HepG2 (cell line): ENCODE measurements around the gene GLCE. TPM values are rescaled to one million over a fixed set of nuclear protein-coding genes. Genes with fewer than 3 reads are reported as not detected.

Experiments
- ATF6 ChIP-seq: sonication (generic); formaldehyde crosslinking; conservative IDR thresholded peaks from 2 replicates; pipeline ENCODE4 v1.4.0; 2020; ENCODE audit warnings: missing genetic modification reagents
- CBFB ChIP-seq: sonication (generic); formaldehyde crosslinking; IDR thresholded peaks from 2 replicates; pipeline ENCODE4 v1.4.0; 2020; ENCODE audit warnings: missing genetic modification reagents
- FIP1L1 ChIP-seq: fragments of 200-400 bp; formaldehyde crosslinking; IDR thresholded peaks from 2 replicates; pipeline ENCODE4 v1.6.1; 2018; ENCODE audit warnings: low read depth, mild to moderate bottlenecking, low read length, moderate library complexity, borderline replicate concordance; ENCODE audit not compliant: insufficient read depth
- FOXK1 ChIP-seq: sonication (generic); formaldehyde crosslinking; IDR thresholded peaks from 2 replicates; pipeline ENCODE4 v1.4.0; 2020; ENCODE audit warnings: low read depth, missing genetic modification reagents, borderline replicate concordance
- GTF2F1 ChIP-seq: fragments of 150-350 bp; IDR thresholded peaks from 2 replicates; pipeline ENCODE4 v1.6.1; 2014; ENCODE audit warnings: low read length
- JARID2 ChIP-seq: sonication (generic); formaldehyde crosslinking; IDR thresholded peaks from 2 replicates; pipeline ENCODE4 v1.8.1; 2023; ENCODE audit warnings: missing genetic modification reagents, inconsistent platforms; ENCODE audit not compliant: insufficient replicate concordance
- JUNB ChIP-seq: sonication (generic); formaldehyde crosslinking; IDR thresholded peaks from 2 replicates; pipeline ENCODE4 v1.8.0; 2022; ENCODE audit warnings: missing genetic modification reagents, mild to moderate bottlenecking, borderline replicate concordance
- MYPOP ChIP-seq: sonication (generic); formaldehyde crosslinking; IDR thresholded peaks from 2 replicates; pipeline ENCODE4 v1.8.1; 2023; ENCODE audit warnings: mild to moderate bottlenecking, moderate library complexity, missing genetic modification reagents
- NCOA1 ChIP-seq: sonication (generic); formaldehyde crosslinking; IDR thresholded peaks from 2 replicates; pipeline ENCODE4 v1.9.0; 2021; ENCODE audit warnings: missing genetic modification reagents
- POGK ChIP-seq: sonication (generic); formaldehyde crosslinking; conservative IDR thresholded peaks from 2 replicates; pipeline ENCODE4 v1.8.0; 2022; ENCODE audit warnings: mild to moderate bottlenecking, moderate library complexity, missing genetic modification reagents
- PRMT3 ChIP-seq: sonication (generic); formaldehyde crosslinking; IDR thresholded peaks from 2 replicates; pipeline ENCODE4 v1.8.1; 2022; ENCODE audit warnings: low read depth, mild to moderate bottlenecking, moderate library complexity, missing genetic modification reagents, borderline replicate concordance
- SAFB2 ChIP-seq: sonication (generic); formaldehyde crosslinking; IDR thresholded peaks from 2 replicates; pipeline ENCODE4 v1.5.1; 2020; ENCODE audit warnings: missing genetic modification reagents, low read depth, mild to moderate bottlenecking, borderline replicate concordance
- SRSF1 ChIP-seq: fragments of 200-400 bp; formaldehyde crosslinking; optimal IDR thresholded peaks from 2 replicates; pipeline ENCODE3; 2017; ENCODE audit warnings: mild to moderate bottlenecking, low read depth, low read length, moderate library complexity
- TEF ChIP-seq: sonication (generic); formaldehyde crosslinking; IDR thresholded peaks from 2 replicates; pipeline ENCODE4 v1.5.0; 2020; ENCODE audit warnings: missing genetic modification reagents
- ZBTB33 ChIP-seq: sonication (generic); formaldehyde crosslinking; IDR thresholded peaks from 2 replicates; pipeline ENCODE4 v1.4.0; 2020; ENCODE audit warnings: missing genetic modification reagents
- ZNF253 ChIP-seq: sonication (generic); formaldehyde crosslinking; IDR thresholded peaks from 2 replicates; pipeline ENCODE4 v1.8.0; 2022; ENCODE audit warnings: mild to moderate bottlenecking, missing genetic modification reagents, borderline replicate concordance
- ZNF44 ChIP-seq: sonication (generic); formaldehyde crosslinking; IDR thresholded peaks from 2 replicates; pipeline ENCODE4 v1.5.1; 2020; ENCODE audit warnings: mild to moderate bottlenecking, missing genetic modification reagents
- ZNF740 ChIP-seq: sonication (generic); formaldehyde crosslinking; IDR thresholded peaks from 2 replicates; pipeline ENCODE4 v1.4.0; 2020; ENCODE audit warnings: missing genetic modification reagents
- ZNF776 ChIP-seq: sonication (generic); formaldehyde crosslinking; IDR thresholded peaks from 2 replicates; pipeline ENCODE4 v1.4.0; 2020; ENCODE audit warnings: mild to moderate bottlenecking, missing genetic modification reagents
- ZNF839 ChIP-seq: sonication (generic); formaldehyde crosslinking; IDR thresholded peaks from 2 replicates; pipeline ENCODE4 v1.4.0; 2020; ENCODE audit warnings: missing genetic modification reagents, mild to moderate bottlenecking, borderline replicate concordance
- polyA plus RNA-seq, 8 experiments: library from polyadenylated mRNA; depleted of rRNA in 3 of 8; stranded (reverse) in 7 of 8; unstranded in 1 of 8; fragments of >200 nt; fragmentation: Illumina TruSeq in 4 of 8; extraction: Trizol in 4 of 8; gene quantifications; 2 replicates each; pipeline versions ENCODE4 v1.2.1 to v1.2.3, GENCODE V29; 2011 to 2016; ENCODE audit warnings: low read depth in 4 of 8, missing spikeins in 1 of 8, mixed read lengths in 1 of 8; ENCODE audit not compliant: insufficient read depth in 1 of 8
- total RNA-seq, 5 experiments: library from RNA; depleted of rRNA; stranded (reverse); fragments of >200 nt; fragmentation: Illumina TruSeq; extraction: Trizol; gene quantifications; 2 replicates each; pipeline ENCODE4 v1.2.3, GENCODE V29; 2016; ENCODE audit warnings: low read depth in 1 of 5

The GLCE gene
- total and polyA plus RNA-seq, 2 of the 13 experiments (the other 11 are each of a cell fraction or from before 2014, with no cell fraction given): 12.9 to 23.4 TPM

GRCh38 chr15:69160141-69160993 lies at the start of gene GLCE (continued):
- no peak for TF ChIP-seq ZBTB33 (CRISPR knock-in tag)
- no peak for TF ChIP-seq SRSF1
- TF ChIP-seq PRMT3 (CRISPR knock-in tag): no peak
- TF ChIP-seq MYPOP: peak; percentile 99
- TF ChIP-seq ZNF740 (CRISPR knock-in tag): no peak
- no peak for TF ChIP-seq ZNF776 (CRISPR knock-in tag)
- no peak; the same call in 1 of the 2 replicates for TF ChIP-seq SAFB2
- peak; percentile 73; the same call in 1 of the 2 replicates for TF ChIP-seq CBFB (CRISPR knock-in tag)
- TF ChIP-seq JARID2 (CRISPR knock-in tag): no peak
- no peak for TF ChIP-seq ZNF44 (CRISPR knock-in tag)
- no peak for TF ChIP-seq ATF6 (CRISPR knock-in tag)
- no peak for TF ChIP-seq TEF (CRISPR knock-in tag)
- no peak for TF ChIP-seq JUNB (CRISPR knock-in tag)
- TF ChIP-seq ZNF839 (CRISPR knock-in tag): 0 out of 2 replicates have a peak, but pooled peaks have one; percentile 38
- 0 out of 2 replicates have a peak, but pooled peaks have one; percentile 21 for TF ChIP-seq GTF2F1
- TF ChIP-seq NCOA1: no peak
- TF ChIP-seq FIP1L1: no peak
- TF ChIP-seq FOXK1 (CRISPR knock-in tag): peak; percentile 42; the same call in 1 of the 2 replicates
- 0 out of 2 replicates have a peak, but pooled peaks have one; percentile 54 for TF ChIP-seq ZNF253 (CRISPR knock-in tag)
- TF ChIP-seq POGK: peak; percentile 71; the same call in 1 of the 2 replicates
